A673 (cell line): Measurements from ENCODE around the gene ITPR2. TPM values are rescaled to one million over a fixed set of nuclear protein-coding genes. Genes with fewer than 3 reads are reported as not detected.

Source experiments
- BruUV-seq: library from RNA; stranded (reverse); fragments of 400-500 nt; replicated peaks from 2 replicates; lab custom pipeline; 2021; lab: Mats Ljungman, UMichigan
- CTCF ChIA-PET: fragments of 300-600 bp; sonication (Branson Sonifier 250); formaldehyde crosslinking; loops from one replicate; lab custom pipeline; 2022; ENCODE audit warnings: antibody characterized with exemption; lab: Charles Lee
- POLR2A ChIA-PET: fragments of 300-600 bp; sonication (Branson Sonifier 250); formaldehyde crosslinking; loops from one replicate; lab custom pipeline; 2022; ENCODE audit warnings: antibody characterized with exemption; ENCODE audit not compliant: low non-redundant PET; lab: Charles Lee
- DNase-seq: peaks from one replicate; pipeline ENCODE4 v3.0.0-alpha.2; 2015; ENCODE audit warnings: low spot score
- H3K27ac ChIP-seq: fragments of 200-600 bp; sonication (generic); 2 replicates; pipeline ENCODE4 v1.5.1; 2016; ENCODE audit warnings: mixed run types, low read depth, mild to moderate bottlenecking, mixed read lengths, antibody characterized with exemption, low read length; ENCODE audit not compliant: poor library complexity, severe bottlenecking
- H3K27me3 ChIP-seq: fragments of 200-600 bp; sonication (generic); replicated peaks from 2 replicates; pipeline ENCODE4 v1.6.1; 2017; ENCODE audit warnings: mixed run types, low read depth, mild to moderate bottlenecking, mixed read lengths, antibody characterized with exemption, low read length; ENCODE audit not compliant: insufficient read depth, poor library complexity
- H3K36me3 ChIP-seq: fragments of 200-600 bp; sonication (generic); 2 replicates; pipeline ENCODE4 v1.6.1; 2016; ENCODE audit warnings: mixed run types, mild to moderate bottlenecking, mixed read lengths, antibody characterized with exemption, low read length; ENCODE audit not compliant: insufficient read depth, poor library complexity, severe bottlenecking
- H3K4me1 ChIP-seq: fragments of 200-600 bp; sonication (generic); 2 replicates; pipeline ENCODE4 v1.6.1; 2017; ENCODE audit warnings: mixed run types, mild to moderate bottlenecking, mixed read lengths, antibody characterized with exemption, low read length; ENCODE audit not compliant: insufficient read depth, poor library complexity, severe bottlenecking
- H3K4me3 ChIP-seq: fragments of 200-600 bp; sonication (generic); 2 replicates; pipeline ENCODE4 v1.5.1; 2016; ENCODE audit warnings: low read depth, mixed run types, mild to moderate bottlenecking, mixed read lengths, low read length; ENCODE audit not compliant: poor library complexity, severe bottlenecking
- H3K9me3 ChIP-seq: fragments of 200-600 bp; sonication (generic); 2 replicates; pipeline ENCODE4 v1.6.1; 2016; ENCODE audit warnings: mixed run types, low read depth, mild to moderate bottlenecking, mixed read lengths, antibody characterized with exemption, low read length; ENCODE audit not compliant: poor library complexity, severe bottlenecking
- EZH2 ChIP-seq: fragments of 200-600 bp; sonication (generic); IDR thresholded peaks from 2 replicates; pipeline ENCODE4 v1.6.1; 2017; ENCODE audit warnings: borderline replicate concordance, low read depth, mild to moderate bottlenecking, mixed read lengths, antibody characterized with exemption, low read length; ENCODE audit not compliant: poor library complexity, severe bottlenecking
- intact Hi-C: fragments of 100-400 bp; cut with micrococcal nuclease; formaldehyde crosslinking; loops from one replicate; pipeline ENCODE4 v1.10.0; 2022; ENCODE audit not compliant: unreplicated experiment
- total RNA-seq: library from RNA; stranded (reverse); gene quantifications from 2 replicates; pipeline ENCODE4 v1.2.3, GENCODE V29; 2021
- TF ChIP-seq, protein P1 (sequence below): fragments of 300-800, 200-600 bp; sonication (generic); conservative IDR thresholded peaks from 2 replicates; pipeline ENCODE4 v1.5.1; 2017; ENCODE audit warnings: low read depth, mild to moderate bottlenecking, antibody characterized with exemption, low read length, moderate library complexity, mixed read lengths

ITPR2 gene
- total RNA-seq, 1 experiment from 2014 or later, result 22.6 TPM

DNA sequence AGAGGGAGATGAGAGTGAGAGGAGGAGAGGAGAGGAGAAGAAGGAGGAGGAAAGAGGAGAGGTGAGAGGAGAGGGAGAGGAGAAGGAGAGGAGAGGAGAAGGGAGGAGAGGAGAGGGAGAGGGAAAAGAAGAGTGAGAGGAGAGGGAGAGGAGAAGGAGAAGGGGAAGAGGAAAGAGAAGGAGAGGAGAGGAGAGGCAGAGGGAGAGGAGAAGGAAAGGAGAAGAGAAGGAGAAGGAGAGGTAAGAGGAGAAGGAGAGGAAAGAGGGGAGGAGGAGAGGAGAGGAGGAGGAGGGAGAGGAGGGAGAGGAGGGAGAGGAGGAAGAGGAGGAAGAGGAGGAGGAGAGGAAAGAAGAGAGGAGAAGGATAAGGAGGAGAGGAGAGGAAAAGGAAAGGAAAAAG lies 266.8 kb downstream of the ITPR2 start:
- Histone ChIP-seq H3K9me3 (no peaks in the 10 kb centered on the region), H3K4me1 (no peaks in the 10 kb centered on the region), H3K27ac (no peak overlapping the region), H3K36me3 (no peaks in the 10 kb centered on the region), H3K4me3 (no peak overlapping the region), H3K27me3 (no peaks in the 10 kb centered on the region)
- POLR2A ChIA-PET, result no interaction called here
- TF ChIP-seq EZH2, result no peak
- TF ChIP-seq, protein P1, sequence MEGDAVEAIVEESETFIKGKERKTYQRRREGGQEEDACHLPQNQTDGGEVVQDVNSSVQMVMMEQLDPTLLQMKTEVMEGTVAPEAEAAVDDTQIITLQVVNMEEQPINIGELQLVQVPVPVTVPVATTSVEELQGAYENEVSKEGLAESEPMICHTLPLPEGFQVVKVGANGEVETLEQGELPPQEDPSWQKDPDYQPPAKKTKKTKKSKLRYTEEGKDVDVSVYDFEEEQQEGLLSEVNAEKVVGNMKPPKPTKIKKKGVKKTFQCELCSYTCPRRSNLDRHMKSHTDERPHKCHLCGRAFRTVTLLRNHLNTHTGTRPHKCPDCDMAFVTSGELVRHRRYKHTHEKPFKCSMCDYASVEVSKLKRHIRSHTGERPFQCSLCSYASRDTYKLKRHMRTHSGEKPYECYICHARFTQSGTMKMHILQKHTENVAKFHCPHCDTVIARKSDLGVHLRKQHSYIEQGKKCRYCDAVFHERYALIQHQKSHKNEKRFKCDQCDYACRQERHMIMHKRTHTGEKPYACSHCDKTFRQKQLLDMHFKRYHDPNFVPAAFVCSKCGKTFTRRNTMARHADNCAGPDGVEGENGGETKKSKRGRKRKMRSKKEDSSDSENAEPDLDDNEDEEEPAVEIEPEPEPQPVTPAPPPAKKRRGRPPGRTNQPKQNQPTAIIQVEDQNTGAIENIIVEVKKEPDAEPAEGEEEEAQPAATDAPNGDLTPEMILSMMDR, result no peak
- CTCF ChIA-PET, result no interaction called here
- intact Hi-C loops, result no loop called here
- no TSS peak for BruUV-seq
- DNase-seq, result no peak

GRCh38 chr12:26564391-26564790 lies 268.6 kb downstream of the ITPR2 start:
- H3K4me1 ChIP-seq, result no peaks in the 10 kb centered on the region
- H3K9me3 ChIP-seq, result no peaks in the 10 kb centered on the region
- H3K36me3 ChIP-seq, result no peaks in the 10 kb centered on the region
- DNase-seq, result no peak
- no TSS peak for BruUV-seq
- no peaks in the 10 kb centered on the region for H3K27me3 ChIP-seq
- POLR2A ChIA-PET, result no interaction called here
- no peak overlapping the region for H3K27ac ChIP-seq
- CTCF ChIA-PET, result no interaction called here
- intact Hi-C loops, result no loop called here
- no peak overlapping the region for H3K4me3 ChIP-seq
- TF ChIP-seq, protein P1, result no peak

GRCh38 chr12:26563552-26563951 lies 269.4 kb downstream of the ITPR2 start:
- no peaks in the 10 kb centered on the region for H3K9me3 ChIP-seq
- H3K27ac ChIP-seq, result no peak overlapping the region
- no peak for DNase-seq
- no peaks in the 10 kb centered on the region for H3K4me1 ChIP-seq
- ChIA-PET CTCF (no interaction called here), POLR2A (no interaction called here)
- H3K36me3 ChIP-seq, result no peaks in the 10 kb centered on the region
- H3K4me3 ChIP-seq, result no peak overlapping the region
- H3K27me3 ChIP-seq, result no peaks in the 10 kb centered on the region
- intact Hi-C loops, result no loop called here
- BruUV-seq, result no TSS peak
- TF ChIP-seq, protein P1, result no peak
- TF ChIP-seq EZH2, result no peak
